Measurements from ENCODE around the gene GNG13.
"Not testable (repeated sequence)": the region's sequence is repeated elsewhere in the genome, so short reads cannot be mapped to it uniquely, and the experiment has no call there.

Gene GNG13

GRCh38 chr16:833411-833810 lies 32.9 kb upstream of the GNG13 start:
- H3K4me3 ChIP-seq (ENCODE audit: low read length), result no peak overlapping the region
- no peak for DNase-seq (ENCODE audit: low read depth, low spot score)

GRCh38 chr16:832652-833336 lies 32.3 kb upstream of the GNG13 start:
- H3K4me3 ChIP-seq (ENCODE audit: low read length), result no peak overlapping the region
- no peak for DNase-seq (ENCODE audit: low read depth, low spot score)

GRCh38 chr16:831571-832413 lies 31.3 kb upstream of the GNG13 start:
- H3K4me3 ChIP-seq (ENCODE audit: low read length), result no peak overlapping the region
- DNase-seq (ENCODE audit: low read depth, low spot score), result no peak

GRCh38 chr16:830871-831570 lies 30.5 kb upstream of the GNG13 start:
- no peak for DNase-seq (ENCODE audit: low read depth, low spot score)
- no peak overlapping the region for H3K4me3 ChIP-seq (ENCODE audit: low read length)

DNA sequence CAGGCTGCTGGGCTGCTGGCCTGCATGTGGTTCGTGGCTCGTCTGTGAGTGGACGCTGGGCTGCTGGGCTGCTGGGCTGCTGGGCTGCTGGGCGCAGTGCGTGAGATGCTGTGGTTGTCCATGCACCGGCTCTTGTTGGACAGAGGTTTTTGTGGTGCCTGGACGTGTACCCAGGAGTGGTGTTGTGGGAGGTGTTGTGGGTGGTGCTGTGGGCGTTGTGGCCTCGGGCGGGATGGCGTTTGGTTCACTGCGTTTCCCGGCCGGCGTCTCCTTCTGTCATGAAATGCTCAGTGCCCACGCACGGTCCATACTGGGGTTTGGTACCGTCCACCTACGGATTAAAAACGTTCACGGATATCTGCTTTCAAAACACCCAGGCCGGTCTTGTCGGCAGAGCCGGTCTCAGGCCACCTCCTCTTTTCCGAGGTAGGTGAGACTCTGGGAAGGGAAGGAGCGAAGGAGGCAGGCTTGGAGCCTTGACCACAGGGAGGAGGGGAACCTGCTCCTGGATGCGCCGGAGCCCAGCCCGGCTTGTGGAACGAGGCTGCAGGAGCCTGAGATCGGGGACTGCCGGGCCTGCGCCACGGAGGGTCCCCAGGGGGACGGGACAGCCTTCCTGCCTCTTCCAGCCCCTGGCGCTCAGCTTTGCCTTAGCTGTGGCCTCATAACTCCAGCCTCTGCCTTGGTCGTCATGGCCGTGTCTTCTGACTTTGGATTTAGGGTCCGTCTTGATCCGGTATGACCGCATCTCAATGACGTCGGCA lies 29.8 kb upstream of the GNG13 start:
- no peak overlapping the region for H3K4me3 ChIP-seq (ENCODE audit: low read length)
- no peak for DNase-seq (ENCODE audit: low read depth, low spot score)

GRCh38 chr16:828891-829290 lies 28.4 kb upstream of the GNG13 start:
- H3K4me3 ChIP-seq (ENCODE audit: low read length), result no peak overlapping the region
- no peak for DNase-seq (ENCODE audit: low read depth, low spot score)

- no peak overlapping the region for H3K4me3 ChIP-seq (ENCODE audit: low read length)
- DNase-seq (ENCODE audit: low read depth, low spot score), result no peak
Measured at GRCh38 chr16:827513-827912, 27.0 kb upstream of the GNG13 start.

DNA sequence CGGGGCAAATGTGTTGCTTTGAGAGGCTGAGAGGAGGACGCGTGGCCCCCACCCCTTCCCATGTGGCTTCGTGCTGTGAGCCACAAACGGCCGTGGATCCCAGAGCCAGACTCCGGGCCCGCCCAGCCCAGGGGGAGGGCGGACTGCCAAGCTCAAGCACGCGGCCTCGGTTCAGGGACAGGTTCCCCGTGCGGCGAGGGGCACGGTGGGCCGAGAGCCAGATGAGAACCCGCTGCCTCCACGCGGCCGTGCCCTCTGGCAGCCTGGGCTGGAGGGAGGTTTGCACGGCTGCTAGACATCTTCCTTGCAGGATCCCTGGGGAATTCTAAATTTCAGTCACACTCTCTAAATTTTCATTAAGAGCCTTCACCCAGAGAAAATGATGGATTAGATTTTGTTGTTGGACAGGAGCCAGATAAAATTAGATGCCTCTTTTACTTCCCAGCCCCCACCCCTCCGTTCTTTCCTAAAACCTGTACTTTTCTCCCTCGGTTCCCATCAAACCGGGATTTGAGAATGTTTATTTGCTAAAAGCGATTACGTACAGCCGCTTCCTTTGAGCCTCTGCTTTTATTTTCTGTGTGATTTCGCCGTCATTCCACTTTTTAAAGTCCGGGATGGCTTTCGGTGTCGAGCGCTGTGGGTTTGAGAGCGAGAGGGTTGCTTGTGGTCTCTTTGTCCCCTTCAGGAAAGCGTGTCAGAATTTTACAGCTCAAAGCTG lies 25.0 kb upstream of the GNG13 start:
- DNase-seq (ENCODE audit: low read depth, low spot score), result no peak
- peak overlapping the region; percentile 5; the same call in 1 of the 2 replicates for H3K4me3 ChIP-seq (ENCODE audit: low read length)

DNA sequence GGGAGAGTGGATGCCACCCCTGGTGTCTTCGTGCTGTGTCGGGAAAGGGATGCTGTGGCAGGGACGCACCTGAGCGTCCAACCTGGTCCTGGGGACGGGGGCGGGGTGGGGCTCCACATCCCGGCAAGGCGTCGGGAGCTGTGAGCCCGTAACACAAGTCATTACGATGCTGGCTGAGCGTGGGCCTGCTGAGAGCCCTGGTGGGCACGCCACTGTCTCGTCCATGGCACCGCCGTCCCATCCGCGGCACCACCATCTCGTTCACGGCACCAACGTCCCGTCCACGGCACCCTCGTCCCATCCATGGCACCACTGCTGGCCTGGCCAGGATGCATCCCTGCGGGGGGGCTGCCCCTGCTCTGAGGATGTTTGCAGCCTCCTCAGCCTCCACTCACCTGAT lies 24.1 kb upstream of the GNG13 start:
- DNase-seq (ENCODE audit: low read depth, low spot score), result no peak
- no peak overlapping the region for H3K4me3 ChIP-seq (ENCODE audit: low read length)

DNA sequence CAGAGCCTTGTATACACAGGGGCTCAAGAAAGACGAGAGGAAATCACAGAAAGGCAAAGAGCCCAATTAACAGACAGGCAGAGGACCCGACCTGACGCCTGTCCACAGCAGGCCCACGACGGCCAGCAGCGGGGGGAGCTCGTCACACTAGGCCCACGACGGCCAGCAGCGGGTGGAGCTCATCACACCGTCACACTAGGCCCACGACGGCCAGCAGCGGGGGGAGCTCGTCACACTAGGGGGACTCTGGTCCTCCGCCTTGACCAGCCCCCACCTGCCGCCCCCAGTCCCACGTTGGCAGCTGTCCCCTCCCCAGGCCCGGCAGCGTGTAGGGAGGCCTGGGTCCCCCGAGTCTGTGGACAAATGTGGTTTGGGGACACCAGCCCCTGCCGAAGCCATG lies 23.7 kb upstream of the GNG13 start:
- no peak overlapping the region for H3K4me3 ChIP-seq (ENCODE audit: low read length)
- no peak for DNase-seq (ENCODE audit: low read depth, low spot score)

DNA sequence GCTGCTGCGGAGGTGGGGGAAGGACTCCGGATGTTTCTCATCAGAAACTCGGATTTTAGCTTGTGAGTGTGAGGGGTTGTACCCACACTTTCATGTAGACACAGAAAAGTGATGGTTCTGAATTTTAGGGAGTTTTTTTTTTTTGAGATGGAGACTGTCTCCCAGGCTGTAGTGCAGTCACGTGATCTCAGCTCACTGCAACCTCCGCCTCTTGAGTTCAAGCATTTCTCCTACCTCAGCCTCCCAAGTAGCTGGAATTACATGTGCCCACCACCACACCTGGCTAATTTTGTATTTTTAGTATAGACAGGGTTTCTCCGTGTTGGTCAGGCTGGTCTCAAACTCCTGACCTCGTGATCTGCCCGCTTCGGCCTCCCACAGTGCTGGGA lies 22.4 kb upstream of the GNG13 start:
- H3K4me3 ChIP-seq (ENCODE audit: low read length), result no peak overlapping the region
- DNase-seq (ENCODE audit: low read depth, low spot score), result no peak

DNA sequence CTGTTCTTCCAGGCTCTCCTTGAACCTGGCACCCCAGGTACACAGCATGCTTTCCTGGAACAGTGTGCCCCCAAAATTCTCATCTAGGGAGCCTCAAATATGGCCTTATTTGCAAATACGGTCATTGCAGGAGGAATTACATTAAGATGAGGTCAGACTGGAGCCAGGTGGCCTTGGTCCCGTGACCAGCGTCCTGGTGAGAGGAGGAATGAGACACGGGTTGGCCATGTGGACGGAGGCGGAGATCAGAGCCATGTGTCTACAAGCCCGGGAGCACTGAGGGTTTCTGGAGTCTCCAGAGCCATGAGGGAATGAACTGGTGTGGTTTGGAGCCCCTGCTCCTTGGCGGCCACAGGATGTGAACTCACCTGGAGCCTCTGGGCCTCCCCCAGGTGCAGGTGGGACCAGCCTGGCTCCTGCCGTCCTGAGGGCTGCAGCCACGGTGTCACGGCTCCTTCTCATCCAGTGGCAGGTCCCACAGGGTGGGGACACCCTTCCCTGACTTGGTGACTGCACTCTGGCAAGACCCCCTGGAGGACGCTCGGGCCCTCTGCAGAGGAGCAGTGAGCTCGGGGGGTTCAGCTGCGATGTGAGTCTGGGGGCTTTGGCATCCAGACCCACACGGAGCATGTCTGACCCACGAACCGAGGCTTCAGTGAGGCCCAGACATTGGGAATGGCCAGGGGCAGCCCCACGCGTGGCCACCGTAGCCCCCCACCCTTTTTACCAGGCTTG lies 21.8 kb upstream of the GNG13 start:
- no peak for DNase-seq (ENCODE audit: low read depth, low spot score)
- H3K4me3 ChIP-seq (ENCODE audit: low read length), result no peak overlapping the region

- H3K4me3 ChIP-seq (ENCODE audit: low read length), result no peak overlapping the region
- DNase-seq (ENCODE audit: low read depth, low spot score), result no peak
Measured at GRCh38 chr16:821751-822150, 21.2 kb upstream of the GNG13 start.

DNA sequence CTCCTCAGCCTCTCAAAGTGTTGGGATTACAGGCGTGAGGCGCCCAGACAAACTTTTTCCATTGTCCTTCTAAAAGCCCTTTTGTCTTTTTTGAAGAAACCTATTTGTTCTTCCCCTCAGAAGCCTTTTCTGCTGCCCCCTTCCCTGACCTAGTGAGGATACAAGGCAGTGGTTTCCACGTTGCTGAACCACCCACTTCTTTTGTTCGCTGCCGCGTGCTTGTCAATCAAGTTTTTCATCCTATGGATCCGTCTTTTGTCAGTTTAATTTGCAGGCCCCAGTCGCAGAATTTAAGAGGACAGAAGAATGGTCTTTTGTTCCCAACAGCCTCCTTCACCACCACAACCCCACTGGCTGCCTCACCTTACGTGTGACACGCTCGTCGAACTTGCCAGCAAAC lies 20.2 kb upstream of the GNG13 start:
- no peak for DNase-seq (ENCODE audit: low read depth, low spot score)
- no peak overlapping the region for H3K4me3 ChIP-seq (ENCODE audit: low read length)

GRCh38 chr16:820044-820408 lies 19.5 kb upstream of the GNG13 start:
- H3K4me3 ChIP-seq (ENCODE audit: low read length), result peak overlapping the region; percentile 21; the same call in 1 of the 2 replicates
- not testable (repeated sequence) for DNase-seq (ENCODE audit: low read depth, low spot score)

- peak; percentile 68 for DNase-seq (ENCODE audit: low read depth, low spot score)
- peak overlapping the region; percentile 21 for H3K4me3 ChIP-seq (ENCODE audit: low read length)
Measured at GRCh38 chr16:819336-820043, 19.0 kb upstream of the GNG13 start.

GRCh38 chr16:818592-818991 lies 18.1 kb upstream of the GNG13 start:
- no peak for DNase-seq (ENCODE audit: low read depth, low spot score)
- H3K4me3 ChIP-seq (ENCODE audit: low read length), result no peak overlapping the region

DNA sequence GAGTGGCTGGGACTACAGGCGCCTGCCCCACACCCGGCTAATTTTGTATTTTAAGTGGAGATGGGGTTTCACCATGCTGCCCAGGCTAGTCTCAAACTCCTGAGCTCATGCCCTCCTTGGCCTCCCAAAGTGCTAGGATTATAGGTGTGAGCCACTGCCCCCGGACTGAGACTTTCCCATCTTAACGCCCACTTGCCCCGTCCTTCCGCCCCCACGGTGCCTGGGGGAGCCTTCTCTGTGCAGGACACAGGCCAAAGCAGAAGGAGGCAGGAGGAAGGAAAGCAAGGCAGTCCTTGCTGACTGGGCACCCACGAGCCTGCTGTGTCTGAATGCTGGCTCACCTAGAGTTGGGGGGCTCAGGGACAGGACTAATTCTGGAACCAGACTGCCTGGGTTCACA lies 17.6 kb upstream of the GNG13 start:
- no peak for DNase-seq (ENCODE audit: low read depth, low spot score)
- no peak overlapping the region for H3K4me3 ChIP-seq (ENCODE audit: low read length)
